Renal pelvis (tissue), 4 donors: ENCODE measurements around the gene APOL4. TPM values are rescaled to one million over a fixed set of nuclear protein-coding genes. Genes with fewer than 3 reads are reported as not detected.
"Not testable (repeated sequence)": the region's sequence is repeated elsewhere in the genome, so short reads cannot be mapped to it uniquely, and the experiment has no call there.

Source experiments
- DNase-seq: peaks from one replicate; pipeline ENCODE4 v3.0.0-alpha.2; 2013
- polyA plus RNA-seq, 3 donors: library from polyadenylated mRNA; unstranded; fragments of 120-200 nt; gene quantifications; one replicate each; pipeline ENCODE4 v1.2.1, GENCODE V29; 2013; ENCODE audit not compliant: insufficient read length in 3 of 3

The APOL4 gene
- polyA plus RNA-seq, 3 donors = 5.2 to 10.2 (median 6.1) TPM

GRCh38 chr22:36233796-36234195 is 32.2 kb upstream of the APOL4 start:
- no peak for DNase-seq

- no peak for DNase-seq
Observed at GRCh38 chr22:36232715-36233401, 31.2 kb upstream of the APOL4 start.

- not testable (repeated sequence) for DNase-seq
Observed at GRCh38 chr22:36231051-36231450, 29.4 kb upstream of the APOL4 start.

- DNase-seq = not testable (repeated sequence)
Observed at GRCh38 chr22:36229649-36230048, 28.0 kb upstream of the APOL4 start.

- DNase-seq = no peak
Observed at GRCh38 chr22:36228944-36229343, 27.3 kb upstream of the APOL4 start.

- not testable (repeated sequence) for DNase-seq
Observed at GRCh38 chr22:36228369-36228768, 26.8 kb upstream of the APOL4 start.

- no peak for DNase-seq
Observed at GRCh38 chr22:36227806-36228205, 26.2 kb upstream of the APOL4 start.

- DNase-seq = no peak
Observed at GRCh38 chr22:36227396-36227795, 25.8 kb upstream of the APOL4 start.

GRCh38 chr22:36226189-36226588 is 24.6 kb upstream of the APOL4 start:
- DNase-seq = no peak

GRCh38 chr22:36225333-36225922 is 23.8 kb upstream of the APOL4 start:
- DNase-seq = no peak

GRCh38 chr22:36224245-36224644 is 22.6 kb upstream of the APOL4 start:
- DNase-seq = no peak

GRCh38 chr22:36223504-36223903 is 21.9 kb upstream of the APOL4 start:
- DNase-seq = no peak

- DNase-seq = no peak
Observed at GRCh38 chr22:36222887-36223450, 21.4 kb upstream of the APOL4 start.

GRCh38 chr22:36221799-36222751 is 20.5 kb upstream of the APOL4 start:
- DNase-seq = no peak

GRCh38 chr22:36220451-36220921 is 18.9 kb upstream of the APOL4 start:
- no peak for DNase-seq

- no peak for DNase-seq
Observed at GRCh38 chr22:36218648-36219193, 17.1 kb upstream of the APOL4 start.

- DNase-seq = no peak
Observed at GRCh38 chr22:36215981-36216380, 14.4 kb upstream of the APOL4 start.

- no peak for DNase-seq
Observed at GRCh38 chr22:36213586-36213985, 12.0 kb upstream of the APOL4 start.

GRCh38 chr22:36212901-36213300 is 11.3 kb upstream of the APOL4 start:
- DNase-seq = no peak

- DNase-seq = no peak
Observed at GRCh38 chr22:36211237-36211861, 9.7 kb upstream of the APOL4 start.

- no peak for DNase-seq
Observed at GRCh38 chr22:36210224-36210623, 8.6 kb upstream of the APOL4 start.
